Activated CD4-positive, alpha-beta T cell treated with anti-CD3 and anti-CD28 coated beads, Interleukin-2, amount 10 ng/mL, durations not matched to agents 24 days and 14 days (primary cell): Measurements from ENCODE around the gene AFTPH. TPM values are rescaled to one million over a fixed set of nuclear protein-coding genes. Genes with fewer than 3 reads are reported as not detected.

Experiments
- DNase-seq: peaks from one replicate; pipeline ENCODE4 v3.0.0; 2022
- H3K27ac Mint-ChIP-seq: one replicate; pipeline ENCODE4 v1.8.0; 2022; ENCODE audit warnings: mild to moderate bottlenecking, mixed read lengths
- H3K27me3 Mint-ChIP-seq: one replicate; pipeline ENCODE4 v1.8.0; 2022; ENCODE audit warnings: mixed read lengths
- H3K36me3 Mint-ChIP-seq: one replicate; pipeline ENCODE4 v1.8.0; 2022; ENCODE audit warnings: low read depth, mild to moderate bottlenecking, mixed read lengths
- H3K4me1 Mint-ChIP-seq: one replicate; pipeline ENCODE4 v1.8.0; 2021; ENCODE audit warnings: mixed read lengths
- H3K4me3 Mint-ChIP-seq: one replicate; pipeline ENCODE4 v1.8.0; 2022; ENCODE audit warnings: mild to moderate bottlenecking, moderate library complexity, mixed read lengths
- H3K9me3 Mint-ChIP-seq: one replicate; pipeline ENCODE4 v1.8.0; 2021; ENCODE audit warnings: mixed read lengths
- intact Hi-C: fragments of 100-400 bp; cut with micrococcal nuclease; formaldehyde crosslinking; loops from one replicate; pipeline ENCODE4 v1.15.1; 2023
- total RNA-seq: library from RNA; stranded (reverse); gene quantifications from 2 replicates; pipeline ENCODE4 v1.2.3, GENCODE V29; 2022

The AFTPH gene
- total RNA-seq, 1 donor from 2014 or later = 39.6 TPM

DNA sequence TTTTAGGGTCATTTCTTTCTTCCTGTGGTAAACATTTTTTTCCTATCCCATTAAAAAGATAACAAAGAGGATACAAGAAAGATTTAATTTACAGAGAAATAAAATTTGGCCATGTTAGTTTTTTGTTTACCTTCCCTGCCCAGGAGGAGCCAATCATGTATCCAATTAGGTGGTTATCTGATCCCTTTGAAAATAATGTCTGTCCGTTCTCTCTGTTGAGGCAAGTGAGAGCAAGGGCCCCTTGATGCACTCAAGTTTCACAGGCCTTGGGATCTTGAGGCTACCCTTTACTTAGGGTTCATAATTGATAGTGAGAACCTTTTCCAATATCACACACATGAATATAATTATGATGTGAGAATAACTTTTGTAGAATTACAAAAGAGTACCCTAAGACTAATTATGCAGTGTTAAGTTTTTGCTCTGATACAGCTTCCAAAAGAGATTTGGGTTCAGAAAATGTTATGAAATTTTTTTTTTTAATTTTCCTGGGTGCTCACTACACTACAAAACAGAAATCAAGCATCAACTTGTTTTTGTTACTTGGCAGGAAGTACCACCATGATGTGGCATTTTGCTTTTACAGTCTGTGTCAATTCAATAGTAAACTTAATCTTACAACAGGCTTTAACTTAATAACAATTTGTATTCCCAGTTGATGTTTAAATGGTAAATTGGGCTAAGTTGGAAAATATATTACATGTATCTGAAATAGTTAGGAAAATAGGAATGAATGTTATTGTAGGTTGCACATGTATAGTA is 42.0 kb downstream of the AFTPH start:
- H3K4me1 Mint-ChIP-seq = peaks cover 26% of the 10 kb centered on the region

DNA sequence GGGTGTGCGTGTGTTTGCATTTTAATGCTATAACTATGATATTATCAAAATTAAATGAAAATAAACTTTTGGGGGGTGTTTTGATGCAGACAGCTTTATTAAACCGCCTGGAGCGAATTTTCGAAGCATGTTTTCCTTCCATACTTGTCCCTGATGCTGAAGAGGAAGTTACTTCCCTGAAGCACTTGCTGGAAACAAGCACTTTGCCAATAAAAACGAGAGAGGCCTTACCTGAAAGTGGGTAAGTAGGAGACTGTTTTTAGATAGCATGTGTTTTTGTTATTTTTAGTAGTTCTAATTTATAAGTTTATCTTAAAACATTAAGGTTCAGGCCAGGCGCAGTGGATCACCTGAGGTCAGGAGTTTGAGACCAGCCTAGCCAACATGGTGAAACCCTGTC is 43.3 kb downstream of the AFTPH start:
- Mint-ChIP-seq H3K27ac (no peak overlapping the region), H3K27me3 (no peaks in the 10 kb centered on the region), H3K36me3 (peaks cover 31% of the 10 kb centered on the region), H3K4me3 (no peak overlapping the region), H3K4me1 (peaks cover 18% of the 10 kb centered on the region), H3K9me3 (peaks cover 4% of the 10 kb centered on the region)
- intact Hi-C loops = no loop called here
- no peak for DNase-seq

More for the DNA sequence above, 42.0 kb downstream of the AFTPH start:
- H3K9me3 Mint-ChIP-seq = peaks cover 4% of the 10 kb centered on the region
- no peaks in the 10 kb centered on the region for H3K27me3 Mint-ChIP-seq
- peaks cover 22% of the 10 kb centered on the region for H3K36me3 Mint-ChIP-seq
- no peak overlapping the region for H3K4me3 Mint-ChIP-seq
- intact Hi-C loops = no loop called here
- DNase-seq = no peak
- no peak overlapping the region for H3K27ac Mint-ChIP-seq

DNA sequence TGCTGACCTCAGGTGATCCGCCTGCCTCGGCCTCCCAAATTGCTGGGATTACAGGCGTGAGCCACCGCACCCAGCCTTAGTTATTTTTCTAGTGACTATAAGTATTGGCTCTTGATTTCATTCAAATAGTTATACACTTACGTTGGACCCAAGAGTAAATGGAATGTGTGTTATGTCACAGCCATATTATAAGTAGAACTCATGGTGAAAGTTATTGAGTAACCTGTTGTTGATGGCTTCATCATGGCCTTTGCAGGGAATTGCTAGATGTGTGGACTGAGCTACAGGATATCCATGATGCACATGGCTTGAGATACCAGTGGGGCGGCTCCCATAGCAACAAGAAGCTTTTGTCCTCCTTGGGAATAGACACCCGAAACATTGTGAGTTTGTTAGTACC is 44.7 kb downstream of the AFTPH start:
- Mint-ChIP-seq H3K4me3 (no peak overlapping the region), H3K36me3 (peaks cover 39% of the 10 kb centered on the region), H3K4me1 (peaks cover 12% of the 10 kb centered on the region), H3K27ac (no peak overlapping the region), H3K27me3 (no peaks in the 10 kb centered on the region), H3K9me3 (peaks cover 4% of the 10 kb centered on the region)
- intact Hi-C loops = no loop called here
- no peak for DNase-seq

DNA sequence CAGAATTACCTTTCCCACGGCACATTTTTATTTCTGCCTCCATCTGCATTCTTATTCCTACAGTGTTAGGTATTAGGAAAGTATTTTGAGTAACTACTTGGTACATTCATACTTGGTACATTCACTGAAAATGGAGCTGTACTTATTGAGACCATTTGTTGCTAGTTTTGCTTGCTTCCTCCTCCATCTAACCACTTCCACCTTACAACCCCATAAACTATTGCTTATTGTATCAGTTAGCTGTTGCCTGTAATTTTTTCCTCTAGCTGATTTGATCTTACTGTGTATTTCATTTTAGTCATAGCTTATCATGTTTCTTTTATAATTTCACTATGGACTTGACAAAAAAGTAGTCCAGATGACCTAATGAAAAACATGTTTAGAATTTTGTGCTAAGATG is 50.7 kb downstream of the AFTPH start:
- H3K4me1 Mint-ChIP-seq = peaks cover 10% of the 10 kb centered on the region
- no peaks in the 10 kb centered on the region for H3K27me3 Mint-ChIP-seq
- no peaks in the 10 kb centered on the region for H3K9me3 Mint-ChIP-seq
- H3K4me3 Mint-ChIP-seq = no peak overlapping the region
- H3K27ac Mint-ChIP-seq = peak overlapping the region; percentile 14
- intact Hi-C loops = no loop called here
- DNase-seq = no peak
- peaks cover 52% of the 10 kb centered on the region for H3K36me3 Mint-ChIP-seq

DNA sequence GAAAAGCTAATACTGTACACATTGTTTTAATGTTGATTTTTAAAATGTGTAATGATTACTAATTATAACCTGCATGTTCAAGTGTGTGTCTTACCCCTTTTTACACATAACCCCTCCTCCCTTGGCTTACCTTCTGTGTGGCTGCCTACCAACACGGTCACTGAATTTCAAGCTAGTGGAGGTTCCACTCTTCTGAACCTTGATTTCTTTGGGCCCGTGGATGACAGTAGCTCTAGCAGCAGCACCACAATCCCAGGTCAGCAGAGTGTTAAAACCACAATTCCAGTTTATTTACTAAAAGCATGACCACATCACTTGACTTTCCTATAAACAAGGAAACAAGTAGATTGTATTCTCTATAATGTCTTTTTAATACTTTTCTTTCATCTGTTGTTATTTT is 56.9 kb downstream of the AFTPH start:
- Mint-ChIP-seq H3K4me3 (no peak overlapping the region), H3K4me1 (peaks cover 1% of the 10 kb centered on the region), H3K27ac (no peak overlapping the region), H3K9me3 (no peaks in the 10 kb centered on the region), H3K27me3 (no peaks in the 10 kb centered on the region), H3K36me3 (peaks cover 30% of the 10 kb centered on the region)
- intact Hi-C loops = no loop called here
- DNase-seq = no peak

DNA sequence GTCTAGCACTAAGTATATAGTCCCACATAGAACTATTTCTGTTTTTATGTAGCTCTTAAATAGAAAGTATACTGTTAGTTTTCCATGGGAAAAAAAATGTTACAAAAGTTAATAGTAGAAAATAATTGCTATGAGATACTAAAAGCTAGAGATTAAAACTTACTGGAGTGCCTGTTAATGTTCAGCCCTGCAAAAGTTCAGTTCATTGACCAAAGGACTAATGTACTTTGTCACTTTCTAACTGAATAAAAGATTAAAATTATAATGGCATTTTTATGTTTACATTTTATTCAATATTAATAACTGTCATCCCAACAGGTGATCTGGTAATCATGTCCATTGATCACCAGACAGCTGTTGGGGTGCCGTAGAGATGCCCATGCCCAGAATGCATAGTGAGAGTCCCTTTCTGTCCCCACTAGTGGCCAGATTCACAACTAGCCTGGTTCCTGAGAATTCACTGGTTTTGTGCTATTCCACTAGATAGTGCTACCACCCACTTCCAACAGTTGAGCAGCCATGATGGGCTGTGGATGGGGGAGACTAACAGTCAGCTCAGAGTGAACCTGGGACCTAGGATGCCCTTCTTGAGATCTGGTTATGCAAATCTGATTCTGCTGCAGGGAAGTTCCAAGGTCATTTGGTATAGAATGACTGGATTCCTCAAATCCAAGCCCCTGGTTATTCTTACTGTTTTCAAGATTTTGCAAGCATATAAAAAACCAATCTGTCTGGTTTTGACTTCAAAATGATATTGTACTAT is 57.8 kb downstream of the AFTPH start:
- Mint-ChIP-seq H3K36me3 (peaks cover 32% of the 10 kb centered on the region), H3K27me3 (no peaks in the 10 kb centered on the region), H3K9me3 (no peaks in the 10 kb centered on the region), H3K4me1 (peaks cover 6% of the 10 kb centered on the region), H3K27ac (no peak overlapping the region), H3K4me3 (no peak overlapping the region)
- no peak for DNase-seq
- intact Hi-C loops = no loop called here

DNA sequence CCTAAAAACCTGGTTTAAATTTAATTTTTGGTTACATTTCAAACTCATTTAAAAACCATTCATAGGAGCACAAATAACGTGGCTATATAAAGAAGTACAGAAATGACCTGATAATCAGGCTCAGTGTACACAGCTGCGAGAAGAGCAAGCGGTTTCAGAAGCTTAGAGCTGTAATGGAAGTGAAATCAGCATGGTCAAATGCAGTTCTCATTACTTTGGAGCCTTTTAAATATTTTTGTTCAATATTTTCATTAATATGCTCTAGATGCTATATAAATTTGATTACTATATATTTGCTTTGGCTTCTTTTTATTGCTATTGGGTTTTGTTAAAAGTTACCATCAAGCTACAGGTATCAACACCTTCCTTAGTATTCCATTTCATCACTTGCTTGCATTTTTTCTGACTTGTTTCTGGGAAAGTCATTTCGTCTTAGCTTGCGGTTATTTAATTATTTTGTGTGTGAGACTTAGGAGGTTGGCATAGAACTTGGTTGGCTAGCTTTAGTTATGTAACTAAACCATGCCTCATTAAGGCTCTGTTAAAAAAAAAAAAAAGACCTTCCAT is 58.7 kb downstream of the AFTPH start:
- DNase-seq = no peak
- intact Hi-C loops = no loop called here
- peaks cover 28% of the 10 kb centered on the region for H3K36me3 Mint-ChIP-seq
- peaks cover 7% of the 10 kb centered on the region for H3K4me1 Mint-ChIP-seq
- no peak overlapping the region for H3K27ac Mint-ChIP-seq
- H3K27me3 Mint-ChIP-seq = no peaks in the 10 kb centered on the region
- H3K4me3 Mint-ChIP-seq = no peak overlapping the region
- H3K9me3 Mint-ChIP-seq = no peaks in the 10 kb centered on the region

DNA sequence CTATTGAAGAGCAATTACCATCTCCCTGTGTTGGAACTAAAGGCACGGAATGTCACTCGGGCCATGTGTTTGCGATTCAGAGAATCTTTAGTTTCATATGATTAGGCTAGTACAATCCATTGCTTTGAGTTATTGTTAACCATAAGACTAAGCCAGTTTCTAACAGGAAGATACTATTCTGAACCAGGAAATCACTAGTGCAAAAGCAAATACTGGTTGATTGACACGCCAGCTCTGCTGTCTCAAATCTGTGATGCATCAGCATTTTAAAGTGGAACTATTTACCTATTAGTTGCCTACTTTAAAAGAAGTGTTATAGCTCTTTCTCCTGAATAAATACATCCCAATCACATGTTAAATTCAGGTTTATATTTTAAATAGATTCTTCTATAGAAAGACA is 61.9 kb downstream of the AFTPH start:
- H3K9me3 Mint-ChIP-seq = no peaks in the 10 kb centered on the region
- H3K36me3 Mint-ChIP-seq = peaks cover 38% of the 10 kb centered on the region
- no peak overlapping the region for H3K4me3 Mint-ChIP-seq
- peaks cover 12% of the 10 kb centered on the region for H3K4me1 Mint-ChIP-seq
- no peak overlapping the region for H3K27ac Mint-ChIP-seq
- no peaks in the 10 kb centered on the region for H3K27me3 Mint-ChIP-seq
- intact Hi-C loops = loop anchor here (5.0 kb wide), 1 partner anchor 61 kb away; no protein-coding TSS in a partner anchor
- no peak for DNase-seq

DNA sequence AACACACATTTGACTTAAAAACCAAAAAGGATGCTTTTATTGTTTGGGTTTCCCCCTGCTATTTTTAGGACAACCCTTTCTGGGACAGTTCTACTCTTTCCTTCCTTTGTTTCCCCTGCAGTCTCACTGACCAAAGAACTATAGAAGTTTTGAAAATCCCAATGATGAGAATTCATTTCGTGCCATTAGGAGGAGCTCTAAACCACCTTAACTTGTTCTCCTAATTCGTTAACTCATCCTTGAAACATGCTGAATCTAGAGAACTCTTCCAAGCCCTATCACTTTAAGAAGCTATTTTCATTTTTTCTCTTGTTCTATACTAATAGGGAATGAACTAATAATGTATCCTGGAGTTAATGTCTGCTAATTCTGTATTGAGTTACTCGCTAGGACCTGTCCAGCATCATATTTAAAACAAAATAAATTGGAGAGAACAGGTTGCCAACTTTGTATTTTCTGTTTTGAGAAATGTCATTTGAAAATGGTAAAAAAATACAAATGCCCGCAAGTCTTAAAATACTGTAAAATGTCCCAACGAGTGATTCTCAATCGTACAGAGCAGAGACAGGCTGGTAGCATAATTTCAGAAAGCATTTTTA is 62.9 kb downstream of the AFTPH start:
- Mint-ChIP-seq H3K36me3 (peaks cover 42% of the 10 kb centered on the region), H3K9me3 (no peaks in the 10 kb centered on the region), H3K4me3 (no peak overlapping the region), H3K27me3 (no peaks in the 10 kb centered on the region), H3K4me1 (peaks cover 19% of the 10 kb centered on the region), H3K27ac (no peak overlapping the region)
- intact Hi-C loops = loop anchor here (1.0 to 5.0 kb wide), 3 partner anchors 60 to 286 kb away; no protein-coding TSS in a partner anchor
- peak; percentile 66 for DNase-seq

DNA sequence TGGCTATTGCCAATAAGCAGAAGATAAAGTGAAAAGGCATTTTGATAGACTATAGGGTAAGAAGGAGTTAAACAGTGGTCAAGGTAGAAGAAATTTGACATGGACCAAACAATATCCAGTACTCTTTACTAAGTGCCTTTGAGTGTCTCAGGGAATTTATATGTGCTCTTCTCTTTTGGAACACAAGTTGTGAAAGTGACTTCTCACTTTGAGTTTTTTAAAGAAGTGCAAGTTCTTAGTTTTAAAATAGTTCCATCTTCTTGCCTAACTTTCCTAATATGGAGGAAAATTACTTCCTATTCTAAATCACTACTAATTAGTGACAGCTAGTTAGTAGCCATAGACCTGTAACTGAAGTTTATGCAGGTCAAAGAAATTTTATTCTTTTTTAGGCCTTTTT is 63.4 kb downstream of the AFTPH start:
- DNase-seq = no peak
- Mint-ChIP-seq H3K27me3 (no peaks in the 10 kb centered on the region), H3K36me3 (peaks cover 42% of the 10 kb centered on the region), H3K4me1 (peaks cover 20% of the 10 kb centered on the region), H3K9me3 (no peaks in the 10 kb centered on the region), H3K27ac (no peak overlapping the region), H3K4me3 (no peak overlapping the region)
- intact Hi-C loops = loop anchor here (1.0 to 5.0 kb wide), 3 partner anchors 60 to 286 kb away; no protein-coding TSS in a partner anchor

DNA sequence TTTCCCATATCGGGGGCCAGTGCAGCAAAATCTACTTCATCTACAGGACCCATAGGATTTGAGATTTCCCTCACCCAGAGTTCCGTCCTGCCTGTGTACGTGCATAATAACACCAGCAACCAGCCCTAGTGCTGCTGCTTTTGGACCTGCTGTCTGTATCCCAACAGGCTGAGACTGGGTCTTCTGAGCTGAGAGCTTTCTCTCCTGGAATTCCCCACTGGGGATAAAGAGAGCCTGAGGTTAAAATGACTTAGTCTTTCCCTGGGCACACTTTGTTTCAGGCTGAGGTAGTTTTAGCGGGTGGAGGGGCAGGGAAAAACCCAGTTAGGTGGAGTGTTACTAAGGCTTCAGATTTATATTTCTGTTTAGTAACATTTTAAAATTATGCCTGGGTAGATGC is 67.1 kb downstream of the AFTPH start:
- Mint-ChIP-seq H3K27ac (peak overlapping the region; percentile 22), H3K4me1 (peaks cover 23% of the 10 kb centered on the region), H3K9me3 (no peaks in the 10 kb centered on the region), H3K36me3 (peaks cover 40% of the 10 kb centered on the region), H3K27me3 (no peaks in the 10 kb centered on the region), H3K4me3 (no peak overlapping the region)
- peak; percentile 53 for DNase-seq
- intact Hi-C loops = no loop called here

DNA sequence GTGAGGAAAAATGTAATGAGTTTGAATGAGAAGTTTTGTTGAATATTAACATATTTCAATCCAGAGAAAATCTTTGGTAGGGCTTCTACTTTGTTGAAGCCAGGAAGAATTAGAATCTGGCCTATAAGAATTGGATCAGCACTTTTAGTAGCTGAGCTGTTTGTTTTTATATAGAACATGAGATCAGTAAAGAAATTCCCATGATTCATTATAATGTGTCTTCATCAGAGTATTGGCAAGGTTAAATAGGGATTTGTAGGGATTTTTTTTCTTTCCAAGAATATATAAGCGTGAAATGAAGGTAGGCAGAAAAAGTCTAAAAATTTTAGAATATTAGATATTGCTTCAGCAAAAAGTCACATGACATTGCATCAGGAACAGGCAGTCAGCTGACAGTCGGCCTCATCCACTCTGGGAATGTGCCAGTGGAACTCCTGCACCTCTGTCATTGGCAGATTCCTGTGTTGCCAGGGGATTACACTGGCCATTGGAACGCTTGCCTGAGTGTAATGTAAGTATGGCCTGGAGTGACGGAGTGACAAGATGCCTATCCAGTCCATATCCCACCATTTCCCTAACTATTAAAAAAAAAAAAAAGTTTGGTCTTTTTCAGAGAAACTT is 69.0 kb downstream of the AFTPH start:
- intact Hi-C loops = no loop called here
- Mint-ChIP-seq H3K27ac (no peak overlapping the region), H3K4me1 (peaks cover 17% of the 10 kb centered on the region), H3K27me3 (no peaks in the 10 kb centered on the region), H3K9me3 (no peaks in the 10 kb centered on the region), H3K36me3 (peaks cover 29% of the 10 kb centered on the region), H3K4me3 (no peak overlapping the region)
- no peak for DNase-seq

DNA sequence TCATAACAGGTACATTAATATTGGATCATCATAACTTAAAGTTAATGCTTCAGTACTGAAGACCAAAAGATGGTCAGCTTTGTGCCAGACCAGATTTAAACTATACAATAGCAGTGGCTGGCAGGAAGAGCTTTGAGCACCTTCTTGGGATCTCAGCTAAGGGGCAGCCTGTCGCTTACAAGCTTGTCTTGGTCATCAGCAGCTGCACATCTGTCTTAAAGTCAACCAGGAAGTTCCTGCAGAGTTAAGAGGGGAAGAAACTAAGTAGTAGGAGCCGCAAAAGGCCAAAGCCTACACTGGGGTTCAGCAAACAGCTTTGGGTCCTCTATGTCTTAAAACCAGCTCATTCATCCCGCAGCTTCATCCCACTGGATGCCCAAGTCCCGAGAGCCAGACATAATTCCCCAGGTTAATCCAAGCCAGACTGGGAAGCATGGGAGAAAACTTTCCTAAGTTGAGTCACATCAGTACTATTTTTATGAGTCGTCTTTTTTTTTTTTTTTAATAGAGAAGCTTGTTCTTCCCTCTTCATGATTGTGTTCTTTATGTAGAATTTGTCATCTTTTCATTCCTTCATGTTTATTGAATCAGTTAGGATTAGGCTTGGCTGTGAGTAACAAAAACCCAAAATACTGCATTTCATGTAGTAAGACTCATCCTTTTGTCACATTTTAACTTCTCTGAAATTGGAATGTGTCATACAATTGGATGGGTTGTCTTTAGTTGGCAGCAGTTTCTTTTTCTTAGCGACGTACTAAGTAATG is 70.3 kb downstream of the AFTPH start:
- DNase-seq = no peak
- no peak overlapping the region for H3K27ac Mint-ChIP-seq
- H3K4me1 Mint-ChIP-seq = peaks cover 22% of the 10 kb centered on the region
- no peaks in the 10 kb centered on the region for H3K27me3 Mint-ChIP-seq
- H3K4me3 Mint-ChIP-seq = no peak overlapping the region
- peaks cover 8% of the 10 kb centered on the region for H3K9me3 Mint-ChIP-seq
- peaks cover 22% of the 10 kb centered on the region for H3K36me3 Mint-ChIP-seq
- intact Hi-C loops = no loop called here
